HG02798 (cell line): ENCODE data around the gene CRLF2.
"Not testable (repeated sequence)": the region's sequence is repeated elsewhere in the genome, so short reads cannot be mapped to it uniquely, and the experiment has no call there.

Source experiments
- ATAC-seq: cut with Tn5 transposase; IDR thresholded peaks from one replicate; pipeline ENCODE4 v1.9.1; 2021; ENCODE audit warnings: mild to moderate bottlenecking; ENCODE audit not compliant: unreplicated experiment, poor library complexity

Gene CRLF2

GRCh38 chrX:1215123-1215823, 2.8 kb upstream of the CRLF2 start:
- ATAC-seq = no peak

GRCh38 chrX:1213971-1214370, 1.5 kb upstream of the CRLF2 start:
- ATAC-seq = no peak

DNA sequence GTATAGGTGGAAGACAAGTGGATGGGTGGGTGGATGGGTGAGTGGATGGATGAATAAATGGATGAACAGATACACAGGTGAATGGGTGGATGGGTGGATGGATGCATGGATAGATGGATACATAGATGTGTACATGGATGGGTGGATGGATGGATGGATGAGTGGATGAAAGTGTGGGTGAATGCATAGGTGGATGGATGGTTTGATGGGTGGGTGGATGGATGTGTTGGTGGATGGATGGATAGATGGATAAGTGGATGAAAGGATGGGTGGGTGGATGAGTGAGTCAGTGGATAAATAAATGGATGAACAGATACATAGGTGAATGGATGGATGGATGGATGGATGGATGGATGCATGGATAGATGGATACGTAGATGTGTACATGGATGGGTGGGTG, 1.6 kb downstream of the CRLF2 start:
- no peak for ATAC-seq

DNA sequence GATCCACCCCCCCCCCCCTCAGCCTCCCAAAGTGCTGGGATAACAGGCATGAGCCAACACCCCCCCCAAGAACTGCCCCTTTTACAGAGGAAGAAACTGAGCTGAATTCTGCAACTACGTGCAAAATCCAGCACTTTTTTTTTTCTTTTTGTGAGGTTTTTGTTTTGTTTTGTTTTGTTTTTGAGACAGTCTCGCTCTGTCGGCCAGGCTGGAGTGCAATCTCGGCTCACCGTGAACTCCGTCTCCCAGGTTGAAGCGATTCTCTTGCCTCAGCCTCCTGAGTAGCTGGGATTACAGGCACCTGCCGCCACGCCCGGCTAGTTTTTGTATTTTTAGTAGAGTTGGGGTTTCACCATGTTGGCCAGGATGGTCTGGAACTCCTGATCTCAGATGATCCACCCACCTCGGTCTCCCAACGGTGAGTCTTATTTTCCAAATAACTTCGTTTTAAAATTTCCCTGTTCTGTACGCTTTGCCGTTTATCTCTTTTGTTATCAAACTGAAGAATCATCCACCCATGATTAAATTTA, 4.9 kb downstream of the CRLF2 start:
- ATAC-seq = no peak

DNA sequence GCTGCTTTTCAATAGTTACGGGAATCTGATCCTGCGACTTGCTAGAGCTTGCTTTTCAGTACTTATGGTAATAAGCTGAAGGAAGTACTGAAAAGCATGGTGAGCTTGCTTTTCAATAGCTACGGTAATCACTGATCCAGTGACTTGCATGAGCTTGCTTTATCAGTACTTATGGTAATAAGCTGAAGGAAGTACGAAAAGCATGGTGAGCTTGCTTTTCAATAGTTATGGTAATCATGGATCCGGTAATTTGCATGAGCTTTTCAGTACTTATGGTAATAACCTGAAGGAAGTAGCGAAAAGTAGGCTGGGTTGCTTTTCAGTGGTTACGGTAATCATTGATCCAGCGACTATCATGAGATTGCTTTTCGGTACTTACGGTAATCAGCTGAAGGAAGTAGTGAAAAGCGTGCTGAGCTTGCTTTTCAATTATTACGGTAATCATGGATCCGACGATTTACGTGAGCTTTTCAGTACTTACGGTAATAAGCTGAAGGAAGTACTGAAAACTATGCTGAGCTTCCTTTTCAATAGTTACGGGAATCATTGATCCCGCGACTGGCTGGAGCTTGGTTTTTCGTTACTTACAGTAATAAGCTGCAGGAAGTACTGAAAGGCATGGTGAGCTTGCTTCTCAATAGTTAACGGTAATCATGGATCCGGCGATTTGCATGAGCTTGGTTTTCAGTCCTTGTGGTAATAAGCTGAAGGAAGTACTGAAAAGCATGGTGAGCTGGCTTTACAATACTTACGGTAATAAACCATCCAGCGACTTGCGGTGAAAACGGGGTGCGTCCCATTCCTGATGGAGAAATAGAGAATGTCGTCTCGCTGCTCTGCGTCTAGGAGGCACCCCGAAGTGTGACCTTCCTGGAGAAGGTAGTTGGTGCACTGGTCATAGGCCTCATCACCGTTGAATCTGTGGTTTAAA, 6.5 kb downstream of the CRLF2 start:
- no peak for ATAC-seq

DNA sequence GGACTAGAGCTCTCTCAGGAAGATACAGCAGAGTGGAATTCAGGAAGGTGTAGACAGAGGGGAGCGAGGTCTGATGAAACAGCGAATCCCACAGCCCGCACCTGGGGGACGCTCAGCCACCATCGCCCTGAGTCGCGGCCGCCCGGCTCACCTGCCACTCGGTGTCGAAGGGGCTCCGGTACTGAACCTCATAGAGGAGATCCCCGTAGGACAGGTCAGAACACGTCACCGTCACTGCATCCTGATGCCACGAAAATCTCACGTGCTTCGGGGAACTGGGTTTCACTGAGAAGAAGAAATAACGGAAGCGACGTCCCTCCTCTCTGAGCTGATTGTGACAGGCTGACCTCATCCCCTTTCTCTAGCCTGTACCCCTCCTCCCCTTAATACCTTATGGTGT, 10.2 kb downstream of the CRLF2 start:
- no peak for ATAC-seq

DNA sequence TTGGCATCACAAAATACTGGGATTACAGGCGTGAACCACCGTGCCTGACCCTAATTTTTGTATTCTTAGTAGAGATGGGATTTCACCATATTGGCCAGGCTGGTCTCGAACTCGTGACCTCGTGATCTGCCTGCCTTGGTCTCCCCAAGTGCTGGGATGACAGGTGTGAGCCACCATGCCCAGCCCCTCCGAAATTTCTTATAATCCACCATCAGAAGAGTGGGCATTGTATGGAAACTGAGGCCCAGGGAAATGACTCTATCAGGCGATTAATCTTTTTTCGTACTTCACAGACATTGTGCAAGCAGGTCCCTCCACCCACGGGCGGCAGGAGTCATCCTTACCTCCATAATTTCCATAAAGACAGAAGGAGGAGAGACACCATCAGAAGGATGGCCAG, 16.0 kb downstream of the CRLF2 start:
- no peak for ATAC-seq

- ATAC-seq = not testable (repeated sequence)
These were observed 20.3 kb downstream of the CRLF2 start for GRCh38 chrX:1192196-1192595.

GRCh38 chrX:1190596-1191145, 21.8 kb downstream of the CRLF2 start:
- ATAC-seq = no peak

GRCh38 chrX:1185561-1185960, 26.9 kb downstream of the CRLF2 start:
- ATAC-seq = no peak

GRCh38 chrX:1182211-1182610, 30.2 kb downstream of the CRLF2 start:
- ATAC-seq = no peak

DNA sequence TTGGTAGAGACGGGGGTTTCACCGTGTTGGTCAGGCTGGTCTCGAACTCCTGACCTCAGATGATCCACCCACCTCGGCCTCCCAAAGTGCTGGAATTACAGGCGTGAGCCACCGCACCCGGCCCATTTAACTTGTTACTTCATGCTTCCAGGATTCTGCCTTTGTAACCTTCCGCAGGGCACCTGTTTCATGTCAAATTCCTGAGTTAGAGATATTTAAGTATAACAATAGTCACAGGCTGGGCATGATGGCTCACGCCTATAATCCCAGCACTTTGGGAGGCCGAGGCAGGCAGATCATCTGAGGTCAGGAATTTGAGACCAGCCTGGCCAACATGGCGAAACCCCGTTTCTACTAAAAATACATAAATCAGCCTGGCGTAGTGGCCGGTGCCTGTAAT, 30.8 kb downstream of the CRLF2 start:
- ATAC-seq = not testable (repeated sequence)

- no peak for ATAC-seq
These were observed 31.3 kb downstream of the CRLF2 start for GRCh38 chrX:1181170-1181569.

GRCh38 chrX:1178580-1179057, 33.8 kb downstream of the CRLF2 start:
- no peak for ATAC-seq

GRCh38 chrX:1176531-1177320, 35.7 kb downstream of the CRLF2 start:
- ATAC-seq = not testable (repeated sequence)

DNA sequence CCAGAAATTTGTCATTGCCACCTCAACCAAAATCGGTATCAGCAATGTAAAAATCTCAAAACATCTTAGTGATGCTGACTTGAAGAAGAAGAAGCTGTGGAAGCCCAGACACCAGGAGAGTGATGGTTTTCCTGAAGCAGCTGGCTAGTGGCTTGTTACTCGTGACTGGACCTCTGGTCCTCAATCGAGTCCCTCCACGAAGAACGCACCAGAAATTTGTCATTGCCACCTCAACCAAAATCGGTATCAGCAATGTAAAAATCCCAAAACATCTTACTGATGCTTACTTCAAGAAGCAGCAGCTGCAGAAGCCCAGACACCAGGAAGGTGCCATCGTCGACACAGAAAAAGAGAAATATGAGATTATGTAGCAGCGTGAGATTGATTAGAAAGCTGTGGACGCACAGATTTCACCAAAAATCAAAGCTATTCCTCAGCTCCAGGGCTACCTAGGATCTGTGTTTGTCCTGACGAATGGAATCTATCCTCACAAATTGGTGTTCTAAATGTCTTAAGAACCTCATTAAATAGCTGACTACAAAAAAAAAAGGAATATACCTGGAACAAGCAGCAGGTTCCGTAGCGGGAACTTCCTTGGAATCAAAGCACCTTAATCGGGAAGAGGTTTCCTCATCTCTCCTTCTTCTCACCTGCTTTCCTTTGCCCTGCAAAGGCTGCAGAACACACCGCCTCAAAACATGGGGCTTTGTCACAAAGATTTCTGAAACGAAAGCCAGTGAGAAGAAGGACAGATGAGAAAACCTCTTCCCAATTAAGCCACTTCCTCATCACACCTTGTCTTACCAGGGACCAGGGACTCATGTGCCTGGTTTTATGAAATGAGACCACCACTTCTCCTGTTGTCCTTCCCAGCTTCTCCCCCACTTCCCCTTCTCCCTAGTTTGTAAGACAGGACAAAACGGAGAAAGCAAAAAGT, 37.6 kb downstream of the CRLF2 start:
- not testable (repeated sequence) for ATAC-seq

GRCh38 chrX:1173435-1173834, 39.0 kb downstream of the CRLF2 start:
- ATAC-seq = not testable (repeated sequence)

DNA sequence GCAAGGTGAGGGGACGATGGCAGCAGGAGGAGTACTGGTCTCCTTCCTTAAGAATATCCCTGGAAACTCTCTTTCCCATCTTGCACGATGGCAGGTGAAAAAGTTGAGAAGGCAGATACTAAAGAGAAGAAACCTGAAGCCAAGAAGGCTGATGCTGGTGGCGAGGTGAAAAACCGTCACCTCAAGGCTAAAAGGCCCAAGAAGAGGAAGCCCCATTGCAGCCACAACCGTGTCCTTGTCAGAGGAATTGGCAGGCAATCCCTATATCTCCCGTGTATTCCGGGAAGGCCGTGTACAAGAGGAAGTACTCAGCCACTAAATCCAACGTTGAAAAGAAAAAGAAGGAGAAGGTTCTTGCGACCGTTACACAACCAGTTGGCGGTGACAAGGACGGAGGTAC, 40.0 kb downstream of the CRLF2 start:
- ATAC-seq = no peak

DNA sequence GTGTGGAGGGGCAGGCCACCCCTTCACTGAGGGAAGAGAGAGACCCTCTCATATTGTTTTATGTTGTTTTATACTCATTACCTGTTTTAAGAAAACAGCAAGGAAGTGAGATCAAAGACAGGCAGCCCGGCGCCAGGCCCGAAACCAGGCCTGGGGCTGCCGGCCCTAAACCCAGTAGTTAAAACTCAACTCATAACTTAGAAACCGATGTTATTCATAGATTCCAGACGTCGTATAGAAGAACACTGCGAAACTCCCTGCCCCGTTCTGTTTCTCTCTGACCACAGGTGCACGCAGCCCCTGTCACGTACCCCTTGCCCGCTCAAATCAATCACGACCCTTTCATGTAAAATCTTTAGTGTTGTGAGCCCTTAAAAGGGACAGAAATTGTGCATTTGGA, 40.5 kb downstream of the CRLF2 start:
- ATAC-seq = not testable (repeated sequence)
